HG03039 (cell line): Measurements from ENCODE around the gene DNMT3B.
"Not testable (repeated sequence)": the region's sequence is repeated elsewhere in the genome, so short reads cannot be mapped to it uniquely, and the experiment has no call there.

Experiments
- ATAC-seq: cut with Tn5 transposase; IDR thresholded peaks from one replicate; pipeline ENCODE4 v1.9.1; 2021; ENCODE audit warnings: mild to moderate bottlenecking, moderate library complexity; ENCODE audit not compliant: unreplicated experiment

DNMT3B gene

GRCh38 chr20:32762754-32763201, 593 bp downstream of the DNMT3B start:
- ATAC-seq = no peak

- no peak for ATAC-seq
Observed at GRCh38 chr20:32763202-32764004, 1.2 kb downstream of the DNMT3B start.

- ATAC-seq = no peak
Observed at GRCh38 chr20:32764005-32764960, 2.1 kb downstream of the DNMT3B start.

GRCh38 chr20:32765230-32765875, 3.2 kb downstream of the DNMT3B start:
- ATAC-seq = not testable (repeated sequence)

- ATAC-seq = no peak
Observed at GRCh38 chr20:32767418-32768198, 5.4 kb downstream of the DNMT3B start.

- no peak for ATAC-seq
Observed at GRCh38 chr20:32772046-32772445, 9.9 kb downstream of the DNMT3B start.

GRCh38 chr20:32773223-32773622, 11.0 kb downstream of the DNMT3B start:
- ATAC-seq = no peak

GRCh38 chr20:32773855-32774254, 11.7 kb downstream of the DNMT3B start:
- no peak for ATAC-seq

GRCh38 chr20:32775336-32775991, 13.3 kb downstream of the DNMT3B start:
- no peak for ATAC-seq

GRCh38 chr20:32777177-32777956, 15.2 kb downstream of the DNMT3B start:
- ATAC-seq = no peak

GRCh38 chr20:32779500-32780211, 17.5 kb downstream of the DNMT3B start:
- ATAC-seq = no peak

- ATAC-seq = no peak
Observed at GRCh38 chr20:32780278-32780677, 18.1 kb downstream of the DNMT3B start.

GRCh38 chr20:32780749-32781655, 18.8 kb downstream of the DNMT3B start:
- no peak for ATAC-seq

- ATAC-seq = no peak
Observed at GRCh38 chr20:32784369-32785080, 22.3 kb downstream of the DNMT3B start.

- no peak for ATAC-seq
Observed at GRCh38 chr20:32786059-32786760, 24.0 kb downstream of the DNMT3B start.

- ATAC-seq = no peak
Observed at GRCh38 chr20:32787168-32787567, 25.0 kb downstream of the DNMT3B start.
